Gastroesophageal sphincter (tissue), 4 donors: Measurements from ENCODE around the gene DNAL4. TPM values are rescaled to one million over a fixed set of nuclear protein-coding genes. Genes with fewer than 3 reads are reported as not detected.
A peak's percentile ranks its signal among the peaks of the same experiment; 100 is the strongest.

Experiments
- ATAC-seq: fragments of 150-250 bp; one replicate; pipeline ENCODE4 v1.9.1; 2016; ENCODE audit warnings: mild to moderate bottlenecking, moderate library complexity
- H3K27ac ChIP-seq, 4 donors: fragments of 200-600 bp; sonication (generic) in 3 of 4; 1 replicate in 3 of 4; 2 replicates in 1 of 4; pipeline ENCODE4 v1.5.1; 2016 to 2019
- H3K27me3 ChIP-seq: fragments of 200-600 bp; sonication (generic); one replicate; pipeline ENCODE4 v1.5.1; 2019
- H3K36me3 ChIP-seq, 2 donors: fragments of 200-600 bp; sonication (generic); one replicate each; pipeline ENCODE4 v1.5.1; 2019; ENCODE audit warnings: control low read depth in 1 of 2
- H3K4me1 ChIP-seq, 3 donors: fragments of 200-600 bp; sonication (generic); 1 replicate in 2 of 3; 2 replicates in 1 of 3; pipeline ENCODE4 v1.5.1; 2016 to 2019; ENCODE audit warnings: control low read depth in 2 of 3
- H3K4me3 ChIP-seq, 2 donors: fragments of 200-600 bp; sonication (generic); one replicate each; pipeline ENCODE4 v1.5.1; 2019; ENCODE audit warnings: mild to moderate bottlenecking in 1 of 2, moderate library complexity in 1 of 2
- H3K9me3 ChIP-seq, 3 donors: fragments of 200-600 bp; sonication (generic); one replicate each; pipeline ENCODE4 v1.5.1; 2017 to 2019; ENCODE audit warnings: control low read depth in 2 of 3
- CTCF ChIP-seq, 4 experiments: fragments of 200-600 bp in 2 of 4; fragments of 450-650 bp in 2 of 4; sonication (generic) in 1 of 4; IDR thresholded peaks; one replicate each; pipeline ENCODE4 v1.5.1; 2017 to 2019; ENCODE audit warnings: antibody characterized with exemption in 4 of 4, mild to moderate bottlenecking in 2 of 4, moderate library complexity in 2 of 4
- EP300 ChIP-seq: sonication (generic); formaldehyde crosslinking; IDR thresholded peaks from one replicate; pipeline ENCODE4 v1.6.1; 2017; ENCODE audit warnings: antibody characterized with exemption, mild to moderate bottlenecking
- POLR2A ChIP-seq, 2 donors: fragments of 450-650 bp; IDR thresholded peaks; one replicate each; pipeline ENCODE4 v1.6.1; 2017; ENCODE audit warnings: antibody characterized with exemption in 2 of 2, mild to moderate bottlenecking in 2 of 2, moderate library complexity in 1 of 2
- POLR2AphosphoS5 ChIP-seq: sonication (generic); formaldehyde crosslinking; IDR thresholded peaks from one replicate; pipeline ENCODE4 v1.6.1; 2017; ENCODE audit warnings: antibody characterized with exemption
- WGBS, 2 donors: methylation state at CpG; one replicate each; pipeline ENCODE4 v1.1.5; 2018; ENCODE audit warnings: low coverage in 1 of 2; 5-methylcytosine and 5-hydroxymethylcytosine counted together
- total RNA-seq, 4 donors: library from RNA; depleted of rRNA; stranded (reverse); fragments of >200 nt; gene quantifications; one replicate each; pipeline ENCODE4 v1.1.0, GENCODE V29; 2016

Gene DNAL4
- total RNA-seq, 4 donors from 2014 or later = 10.0 to 16.1 (median 14.6) TPM

GRCh38 chr22:38788846-38789245 lies 5.1 kb downstream of the DNAL4 start:
- ATAC-seq = no peak
- 53 to 76% methylated on average over 5 to 6 of the region's 6 CpGs for WGBS, 2 donors
- H3K4me1 ChIP-seq = peaks cover 5 to 57% (median 10%) of the 10 kb centered on the region in 3 donors
- H3K27me3 ChIP-seq = no peaks in the 10 kb centered on the region
- H3K27ac ChIP-seq = peak overlapping the region in 3 of 4 donors; percentile 74 to 75 (median 74)
- peaks cover 0 to 15% of the 10 kb centered on the region in 2 donors for H3K36me3 ChIP-seq
- no peak for TF ChIP-seq CTCF (IDR thresholded peaks at IDR 0.05)
- TF ChIP-seq POLR2AphosphoS5 = no peak
- TF ChIP-seq POLR2A (IDR thresholded peaks at IDR 0.05) = no peak
- no peak for TF ChIP-seq EP300
- H3K9me3 ChIP-seq = no peaks in the 10 kb centered on the region
- no peak overlapping the region for H3K4me3 ChIP-seq

GRCh38 chr22:38788021-38788816 lies 5.7 kb downstream of the DNAL4 start:
- ATAC-seq = peak; percentile 86
- Histone ChIP-seq H3K4me3 (no peak overlapping the region), H3K27ac (peak overlapping the region; percentile 21 to 75 (median 74)), H3K9me3 (no peaks in the 10 kb centered on the region), H3K4me1 (peaks cover 5 to 54% (median 10%) of the 10 kb centered on the region in 3 donors), H3K27me3 (no peaks in the 10 kb centered on the region), H3K36me3 (peaks cover 0 to 15% of the 10 kb centered on the region in 2 donors)
- WGBS, 2 donors = 23 to 31% methylated on average over 10 to 12 of the region's 16 CpGs
- TF ChIP-seq CTCF (IDR thresholded peaks at IDR 0.05) = peak in 1 of 4 experiments; percentile 21
- no peak for TF ChIP-seq EP300
- TF ChIP-seq POLR2AphosphoS5 = peak; percentile 71

- peaks cover 5 to 54% (median 10%) of the 10 kb centered on the region in 3 donors for H3K4me1 ChIP-seq
- H3K27me3 ChIP-seq = no peaks in the 10 kb centered on the region
- no peak for ATAC-seq
- WGBS, 2 donors = 57 to 67% methylated on average over 1 of the region's 3 CpGs
- H3K27ac ChIP-seq = peak overlapping the region; percentile 19 to 75 (median 74)
- TF ChIP-seq POLR2AphosphoS5 = no peak
- TF ChIP-seq POLR2A (IDR thresholded peaks at IDR 0.05) = no peak
- TF ChIP-seq CTCF (IDR thresholded peaks at IDR 0.05) = no peak
- no peak for TF ChIP-seq EP300
- H3K9me3 ChIP-seq = no peaks in the 10 kb centered on the region
- H3K4me3 ChIP-seq = no peak overlapping the region
- H3K36me3 ChIP-seq = peaks cover 0 to 23% of the 10 kb centered on the region in 2 donors
Measured at GRCh38 chr22:38786631-38787030, 7.3 kb downstream of the DNAL4 start.

GRCh38 chr22:38784856-38785255 lies 9.1 kb downstream of the DNAL4 start:
- Histone ChIP-seq H3K4me3 (no peak overlapping the region), H3K36me3 (peaks cover 0 to 29% of the 10 kb centered on the region in 2 donors), H3K27me3 (no peaks in the 10 kb centered on the region), H3K4me1 (peaks cover 5 to 54% (median 10%) of the 10 kb centered on the region in 3 donors), H3K9me3 (no peaks in the 10 kb centered on the region), H3K27ac (no peak overlapping the region)
- TF ChIP-seq POLR2AphosphoS5 (no peak), EP300 (no peak), CTCF (IDR thresholded peaks at IDR 0.05) (no peak), POLR2A (IDR thresholded peaks at IDR 0.05) (no peak)
- ATAC-seq = no peak
- 80 to 100% methylated on average over 1 to 5 of the region's 5 CpGs for WGBS, 2 donors

- Histone ChIP-seq H3K27ac (no peak overlapping the region), H3K9me3 (no peaks in the 10 kb centered on the region), H3K27me3 (no peaks in the 10 kb centered on the region), H3K4me3 (no peak overlapping the region), H3K4me1 (peaks cover 5 to 48% (median 10%) of the 10 kb centered on the region in 3 donors), H3K36me3 (peaks cover 0 to 32% of the 10 kb centered on the region in 2 donors)
- ATAC-seq = no peak
- WGBS, 2 donors = 80 to 91% methylated on average over 2 to 11 of the region's 15 CpGs
- no peak for TF ChIP-seq EP300
- no peak for TF ChIP-seq POLR2A (IDR thresholded peaks at IDR 0.05)
- TF ChIP-seq POLR2AphosphoS5 = no peak
- no peak for TF ChIP-seq CTCF (IDR thresholded peaks at IDR 0.05)
Measured at GRCh38 chr22:38784035-38784434, 9.9 kb downstream of the DNAL4 start.
